ENCODE results near the gene HAUS7.

Gene HAUS7

GRCh38 chrX:153470411-153471363 lies at the start of gene HAUS7:
HAUS7 (minus strand) TSS chrX:153470576; CDS start chrX:153470557, 19 bp downstream.
- peak; percentile 88 for DNase-seq (ENCODE audit: low spot score)

- no peak for DNase-seq (ENCODE audit: low spot score)
Measured at GRCh38 chrX:153519569-153520286, 49.4 kb upstream of the HAUS7 start.

- no peak for DNase-seq (ENCODE audit: low spot score)
Measured at GRCh38 chrX:153517946-153518834, 47.8 kb upstream of the HAUS7 start.

- no peak for DNase-seq (ENCODE audit: low spot score)
Measured at GRCh38 chrX:153517423-153517822, 47.0 kb upstream of the HAUS7 start, which contains the start of gene ATP2B3. ATP2B3 (plus strand) TSS chrX:153517642; CDS start chrX:153536248, 18,606 bp downstream.

- DNase-seq (ENCODE audit: low spot score), result no peak
Measured at GRCh38 chrX:153516073-153516472, 45.7 kb upstream of the HAUS7 start.

- no peak for DNase-seq (ENCODE audit: low spot score)
Measured at GRCh38 chrX:153515435-153515834, 45.1 kb upstream of the HAUS7 start.

GRCh38 chrX:153514259-153514658 lies 43.9 kb upstream of the HAUS7 start:
- DNase-seq (ENCODE audit: low spot score), result no peak

- DNase-seq (ENCODE audit: low spot score), result no peak
Measured at GRCh38 chrX:153513265-153513664, 42.9 kb upstream of the HAUS7 start.

- DNase-seq (ENCODE audit: low spot score), result no peak
Measured at GRCh38 chrX:153512501-153512893, 42.1 kb upstream of the HAUS7 start.

- DNase-seq (ENCODE audit: low spot score), result no peak
Measured at GRCh38 chrX:153511784-153512500, 41.6 kb upstream of the HAUS7 start.

GRCh38 chrX:153510383-153510782 lies 40.0 kb upstream of the HAUS7 start:
- DNase-seq (ENCODE audit: low spot score), result no peak

- DNase-seq (ENCODE audit: low spot score), result no peak
Measured at GRCh38 chrX:153509592-153509991, 39.2 kb upstream of the HAUS7 start.

- DNase-seq (ENCODE audit: low spot score), result peak; percentile 62
Measured at GRCh38 chrX:153507484-153508178, 37.3 kb upstream of the HAUS7 start.

- DNase-seq (ENCODE audit: low spot score), result no peak
Measured at GRCh38 chrX:153505361-153505760, 35.0 kb upstream of the HAUS7 start.

- DNase-seq (ENCODE audit: low spot score), result no peak
Measured at GRCh38 chrX:153504445-153505016, 34.2 kb upstream of the HAUS7 start.

GRCh38 chrX:153502796-153503195 lies 32.4 kb upstream of the HAUS7 start:
- DNase-seq (ENCODE audit: low spot score), result no peak

- no peak for DNase-seq (ENCODE audit: low spot score)
Measured at GRCh38 chrX:153502131-153502530, 31.8 kb upstream of the HAUS7 start.

- DNase-seq (ENCODE audit: low spot score), result no peak
Measured at GRCh38 chrX:153501530-153501929, 31.2 kb upstream of the HAUS7 start.

- DNase-seq (ENCODE audit: low spot score), result no peak
Measured at GRCh38 chrX:153500676-153501280, 30.4 kb upstream of the HAUS7 start.

GRCh38 chrX:153499876-153500275 lies 29.5 kb upstream of the HAUS7 start:
- DNase-seq (ENCODE audit: low spot score), result peak; percentile 79
